ENCODE data around the gene SMIM24.

Gene SMIM24

DNA sequence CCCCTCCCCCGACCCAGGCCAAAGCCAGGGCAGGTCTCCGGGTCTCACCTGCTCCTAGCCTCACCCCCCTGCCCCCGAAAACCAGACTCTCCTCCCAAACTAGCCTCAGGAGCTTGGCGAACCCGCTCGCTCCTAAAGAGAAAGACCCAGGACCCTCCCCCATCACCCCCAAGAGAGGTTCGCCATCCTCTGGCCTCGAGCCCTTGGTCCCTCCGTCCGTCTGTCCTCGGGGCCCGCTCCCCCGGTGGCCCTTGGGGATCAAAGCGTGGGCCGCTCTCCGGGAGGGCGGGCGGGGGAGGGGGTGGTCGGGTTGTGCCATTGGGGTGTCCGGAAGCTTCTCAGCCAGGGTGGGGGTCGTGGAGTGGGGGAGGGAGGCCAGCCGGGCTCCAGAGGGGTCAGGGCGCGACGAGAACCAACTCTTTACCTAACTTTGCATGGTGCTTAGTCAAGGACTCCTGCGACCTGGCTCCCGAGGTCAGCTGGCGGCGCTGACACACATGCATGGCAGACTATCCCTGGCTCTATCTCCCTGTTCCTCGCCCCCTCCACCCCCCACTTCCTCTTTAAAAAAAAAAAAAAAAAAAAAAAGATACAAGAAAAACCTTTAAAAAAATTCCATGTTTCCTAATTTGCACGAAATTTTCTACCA is 15.6 kb downstream of the SMIM24 start:
- H3K27ac ChIP-seq, result no peak overlapping the region
- TF ChIP-seq, protein P1, sequence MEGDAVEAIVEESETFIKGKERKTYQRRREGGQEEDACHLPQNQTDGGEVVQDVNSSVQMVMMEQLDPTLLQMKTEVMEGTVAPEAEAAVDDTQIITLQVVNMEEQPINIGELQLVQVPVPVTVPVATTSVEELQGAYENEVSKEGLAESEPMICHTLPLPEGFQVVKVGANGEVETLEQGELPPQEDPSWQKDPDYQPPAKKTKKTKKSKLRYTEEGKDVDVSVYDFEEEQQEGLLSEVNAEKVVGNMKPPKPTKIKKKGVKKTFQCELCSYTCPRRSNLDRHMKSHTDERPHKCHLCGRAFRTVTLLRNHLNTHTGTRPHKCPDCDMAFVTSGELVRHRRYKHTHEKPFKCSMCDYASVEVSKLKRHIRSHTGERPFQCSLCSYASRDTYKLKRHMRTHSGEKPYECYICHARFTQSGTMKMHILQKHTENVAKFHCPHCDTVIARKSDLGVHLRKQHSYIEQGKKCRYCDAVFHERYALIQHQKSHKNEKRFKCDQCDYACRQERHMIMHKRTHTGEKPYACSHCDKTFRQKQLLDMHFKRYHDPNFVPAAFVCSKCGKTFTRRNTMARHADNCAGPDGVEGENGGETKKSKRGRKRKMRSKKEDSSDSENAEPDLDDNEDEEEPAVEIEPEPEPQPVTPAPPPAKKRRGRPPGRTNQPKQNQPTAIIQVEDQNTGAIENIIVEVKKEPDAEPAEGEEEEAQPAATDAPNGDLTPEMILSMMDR (IDR thresholded peaks at IDR 0.05; ENCODE audit: low read depth, low read length, missing control alignments), result no peak
- no peak for DNase-seq
- H3K4me3 ChIP-seq (ENCODE audit: low read depth, low read length), result no peak overlapping the region
- in situ Hi-C loops (cut with HindIII; ENCODE audit: low pct_ligation_motif_present, low sequenced_read_pairs), result loop anchor here (10.0 kb wide), 1 partner anchor 140 kb away; no protein-coding TSS in a partner anchor
- no peaks in the 10 kb centered on the region for H3K27me3 ChIP-seq (replicated peaks)
- H3K36me3 ChIP-seq (replicated peaks), result peaks cover 25% of the 10 kb centered on the region

DNA sequence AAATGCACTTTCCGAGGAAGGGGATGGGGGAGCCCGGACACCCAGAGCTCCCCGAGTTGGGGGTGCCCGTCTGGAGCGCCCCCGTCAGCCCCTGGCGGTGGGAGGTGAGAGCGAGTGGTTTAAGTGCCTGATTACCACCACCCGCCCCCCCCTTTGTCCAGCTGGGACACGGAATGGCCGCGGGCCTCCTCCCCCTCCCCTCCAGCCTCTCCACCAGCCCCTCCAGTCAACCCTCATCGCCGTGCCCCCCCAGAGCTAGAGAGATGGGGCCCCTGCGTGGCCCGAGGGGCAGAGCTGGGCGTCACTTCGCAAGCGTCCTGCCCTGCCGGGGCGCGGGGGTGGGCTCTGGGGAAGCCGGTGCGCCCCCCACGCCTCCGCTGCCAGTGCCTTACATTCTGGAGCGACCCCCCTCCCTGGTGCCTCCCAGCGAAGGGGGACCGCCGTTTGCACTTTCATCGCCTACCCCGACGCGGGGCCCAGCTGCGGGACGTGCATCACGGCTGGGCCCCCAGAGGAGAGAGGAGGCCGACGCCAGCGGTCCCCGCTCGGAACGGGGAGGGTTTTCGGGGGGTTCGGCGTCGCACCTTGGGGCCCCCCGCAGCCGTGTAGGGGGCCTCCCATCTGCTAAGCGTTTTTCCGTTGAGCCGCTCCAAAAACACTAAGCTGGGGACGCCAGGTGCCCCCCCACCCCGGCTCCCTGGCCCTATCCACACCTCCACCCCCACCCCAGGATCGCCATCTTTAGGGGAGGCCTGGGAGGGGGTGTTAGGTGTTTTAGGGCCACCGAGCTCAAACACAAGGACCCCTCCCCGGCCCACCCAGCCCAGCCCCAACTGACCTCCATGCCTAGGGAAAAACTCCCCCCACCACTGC is 16.4 kb downstream of the SMIM24 start:
- DNase-seq, result no peak
- TF ChIP-seq, protein P1 (IDR thresholded peaks at IDR 0.05; ENCODE audit: low read depth, low read length, missing control alignments), result peak; percentile 21
- H3K36me3 ChIP-seq (replicated peaks), result peaks cover 25% of the 10 kb centered on the region

DNA sequence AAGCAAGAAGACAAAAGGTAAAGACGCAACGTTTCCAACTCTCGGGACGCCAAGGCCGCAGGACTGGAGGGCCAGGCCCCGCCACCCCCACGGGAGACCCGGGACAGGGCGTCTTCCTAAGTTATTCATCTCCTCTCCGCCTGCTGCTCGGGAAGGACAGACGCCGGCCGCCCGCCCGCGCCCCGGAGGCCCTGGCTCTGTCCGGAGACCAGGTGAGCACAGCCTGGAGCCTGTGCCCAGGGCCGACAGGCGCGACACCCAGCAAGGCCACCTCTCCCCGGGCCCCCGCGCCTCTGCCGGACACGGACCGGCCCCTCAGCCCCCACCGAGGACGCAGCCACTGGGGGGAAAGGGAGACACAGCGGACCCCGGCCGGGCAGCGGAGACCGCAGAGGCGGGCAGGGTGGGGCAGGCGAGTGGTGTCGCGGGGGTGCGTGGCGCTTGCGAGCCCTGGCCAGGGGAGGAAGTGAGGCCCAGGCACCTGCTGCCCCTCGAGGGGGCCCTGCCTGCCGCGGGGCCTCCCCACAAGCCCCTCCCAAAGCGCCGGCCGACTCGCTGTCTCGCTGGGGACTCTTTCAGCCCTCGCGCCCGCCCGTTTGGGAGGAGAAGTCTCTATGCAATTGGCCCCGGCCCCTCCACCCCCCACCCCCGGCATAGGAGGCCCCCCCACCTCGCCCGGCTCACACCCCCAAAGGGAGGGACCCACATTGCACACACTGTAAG is 17.2 kb downstream of the SMIM24 start:
- H3K4me3 ChIP-seq (ENCODE audit: low read depth, low read length), result no peak overlapping the region
- H3K27ac ChIP-seq, result no peak overlapping the region
- in situ Hi-C loops (cut with HindIII; ENCODE audit: low pct_ligation_motif_present, low sequenced_read_pairs), result loop anchor here (10.0 kb wide), 1 partner anchor 138 kb away; no protein-coding TSS in a partner anchor
- H3K27me3 ChIP-seq (replicated peaks), result no peaks in the 10 kb centered on the region
- TF ChIP-seq, protein P1 (IDR thresholded peaks at IDR 0.05; ENCODE audit: low read depth, low read length, missing control alignments), result no peak
- no peak for DNase-seq
- H3K36me3 ChIP-seq (replicated peaks), result peaks cover 25% of the 10 kb centered on the region

More for the DNA sequence above, 16.4 kb downstream of the SMIM24 start:
- Histone ChIP-seq H3K27ac (no peak overlapping the region), H3K4me3 (ENCODE audit: low read depth, low read length) (no peak overlapping the region), H3K27me3 (replicated peaks) (no peaks in the 10 kb centered on the region)
- in situ Hi-C loops (cut with HindIII; ENCODE audit: low pct_ligation_motif_present, low sequenced_read_pairs), result loop anchor here (10.0 kb wide), 1 partner anchor 139 kb away; no protein-coding TSS in a partner anchor

DNA sequence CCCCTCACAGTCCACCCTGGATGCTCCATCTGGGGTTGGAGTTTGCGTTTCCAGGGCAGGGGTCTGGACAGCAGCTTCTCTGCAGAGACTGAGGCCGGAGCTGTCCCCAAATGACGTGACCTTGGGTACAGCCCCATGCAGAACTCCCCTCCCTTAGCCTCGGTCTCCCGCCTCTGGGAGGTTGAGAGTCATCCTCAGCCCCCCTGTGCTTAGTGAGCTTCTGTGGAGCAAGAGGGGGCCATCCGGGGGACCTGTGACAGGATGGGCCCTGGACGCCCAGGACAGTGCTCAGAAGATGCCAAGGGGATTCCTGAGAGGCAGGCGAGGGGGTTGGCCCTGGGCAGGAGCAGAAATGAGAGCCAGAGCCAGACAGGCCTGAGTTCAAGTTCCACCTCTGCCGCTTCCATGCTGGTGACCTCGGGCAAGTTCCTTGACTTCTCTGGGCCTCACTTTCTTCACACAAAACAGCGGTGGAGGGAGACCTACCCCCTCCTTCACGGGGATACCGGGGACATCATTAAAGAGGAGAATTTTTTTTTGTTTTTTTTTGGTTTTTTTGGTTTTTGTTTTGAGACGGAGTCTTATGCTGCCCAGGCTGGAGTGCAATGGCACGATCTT is 20.3 kb downstream of the SMIM24 start:
- H3K4me3 ChIP-seq (ENCODE audit: low read depth, low read length), result no peak overlapping the region
- H3K36me3 ChIP-seq (replicated peaks), result peaks cover 34% of the 10 kb centered on the region
- DNase-seq, result no peak
- in situ Hi-C loops (cut with HindIII; ENCODE audit: low pct_ligation_motif_present, low sequenced_read_pairs), result loop anchor here (10.0 kb wide), 1 partner anchor 135 kb away; no protein-coding TSS in a partner anchor
- H3K27me3 ChIP-seq (replicated peaks), result no peaks in the 10 kb centered on the region
- TF ChIP-seq, protein P1 (IDR thresholded peaks at IDR 0.05; ENCODE audit: low read depth, low read length, missing control alignments), result no peak
- peak overlapping the region; percentile 91 for H3K27ac ChIP-seq

DNA sequence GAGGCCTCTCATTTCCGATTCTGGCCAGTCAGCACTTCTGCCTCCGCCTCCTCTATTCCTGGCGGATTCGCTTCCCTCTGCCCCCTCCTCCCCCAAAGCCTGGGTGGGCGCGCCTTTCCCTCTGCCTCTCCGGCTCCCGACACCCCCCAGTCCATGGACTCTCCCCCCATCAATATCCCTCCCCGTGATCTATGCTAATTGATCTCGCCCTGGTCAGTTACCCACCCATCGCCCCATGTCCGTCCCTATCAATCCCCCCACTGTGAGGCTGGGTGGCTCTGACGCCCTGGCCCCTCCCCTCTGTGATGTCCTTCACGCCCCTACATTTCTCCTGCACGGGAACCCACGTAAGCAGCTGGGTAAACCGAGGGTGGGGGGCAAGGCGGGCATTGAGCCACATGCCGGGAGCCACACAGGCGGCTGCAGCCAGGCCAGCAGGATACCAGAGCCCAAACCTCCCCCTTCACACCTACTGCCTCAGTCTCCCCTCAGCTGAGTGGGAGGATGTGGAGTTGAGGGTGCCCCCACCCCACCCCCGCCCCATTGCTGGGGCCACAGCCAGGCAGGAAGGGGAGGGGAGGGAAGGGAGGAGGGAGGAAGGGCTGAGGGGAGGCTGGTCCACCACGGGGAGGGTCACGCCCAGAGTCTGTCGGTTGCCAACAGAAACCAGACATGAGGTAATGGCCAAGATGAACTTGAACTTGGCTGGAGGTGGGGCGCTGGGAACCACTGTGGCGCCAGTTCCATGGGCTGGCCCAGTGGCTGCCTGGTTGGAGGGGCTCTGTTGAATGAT is 21.0 kb downstream of the SMIM24 start:
- in situ Hi-C loops (cut with HindIII; ENCODE audit: low pct_ligation_motif_present, low sequenced_read_pairs), result no loop called here
- TF ChIP-seq, protein P1 (IDR thresholded peaks at IDR 0.05; ENCODE audit: low read depth, low read length, missing control alignments), result no peak
- peaks cover 42% of the 10 kb centered on the region for H3K36me3 ChIP-seq (replicated peaks)
- H3K4me3 ChIP-seq (ENCODE audit: low read depth, low read length), result peak overlapping the region; percentile 12
- H3K27me3 ChIP-seq (replicated peaks), result no peaks in the 10 kb centered on the region
- peak overlapping the region; percentile 91 for H3K27ac ChIP-seq
- peak; percentile 96 for DNase-seq

Data from brain microvascular endothelial cell (primary cell).